ENCODE results near the gene CASP9. TPM values are rescaled to one million over a fixed set of nuclear protein-coding genes. Genes with fewer than 3 reads are reported as not detected.
A peak's percentile ranks its signal among the peaks of the same experiment; 100 is the strongest.

The CASP9 gene
- total RNA-seq, 1 experiment from 2014 or later = 8.0 TPM

GRCh38 chr1:15526021-15526489 is 2.0 kb upstream of the CASP9 start:
- POLR2A ChIA-PET (ENCODE audit: unreplicated experiment) = no interaction called here
- Histone ChIP-seq H3K4me2 (ENCODE audit: low read length) (peak overlapping the region; percentile 96), H3K9me2 (replicated peaks; ENCODE audit: low read length) (no peaks in the 10 kb centered on the region), H2AFZ (ENCODE audit: low read length) (peak overlapping the region; percentile 90), H3K4me3 (ENCODE audit: low read length) (peak overlapping the region; percentile 92), H3K4me1 (ENCODE audit: insufficient read depth, low read length) (peaks cover 25% of the 10 kb centered on the region), H4K20me1 (ENCODE audit: low read length) (no peaks in the 10 kb centered on the region), H3K27ac (ENCODE audit: low read length) (peak overlapping the region; percentile 30), H3K9me3 (ENCODE audit: low read length) (no peaks in the 10 kb centered on the region), H3F3A (ENCODE audit: low read length, unreplicated experiment) (no peaks in the 10 kb centered on the region), H3K27me3 (ENCODE audit: low read length) (no peaks in the 10 kb centered on the region), H3K79me2 (ENCODE audit: low read length) (peaks cover 39% of the 10 kb centered on the region), H3K9ac (ENCODE audit: low read length) (peak overlapping the region; percentile 56; the same call in 1 of the 2 replicates), H3K36me3 (ENCODE audit: low read depth, low read length) (no peaks in the 10 kb centered on the region)
- no peak for DNase-seq
- no TSS peak for BruUV-seq (replicated peaks)
- intact Hi-C loops (cut with micrococcal nuclease) = loop anchor here (2.0 kb wide), 1 partner anchor 93 kb away; no protein-coding TSS in a partner anchor
- CTCF ChIA-PET = no interaction called here
- no peak for TF ChIP-seq CTCF (conservative IDR thresholded peaks at IDR 0.05; ENCODE audit: low read depth, low read length)
- no peak for TF ChIP-seq EZH2phosphoT487 (IDR thresholded peaks at IDR 0.05; ENCODE audit: borderline replicate concordance, low read length)
- TF ChIP-seq EZH2 (IDR thresholded peaks at IDR 0.05; ENCODE audit: low read length, unreplicated experiment) = no peak
- no peak for ATAC-seq

GRCh38 chr1:15525050-15526020 is 1.3 kb upstream of the CASP9 start:
- no peaks in the 10 kb centered on the region for H4K20me1 ChIP-seq (ENCODE audit: low read length)
- no peaks in the 10 kb centered on the region for H3K27me3 ChIP-seq (ENCODE audit: low read length)
- peak overlapping the region; percentile 56 for H3K9ac ChIP-seq (ENCODE audit: low read length)
- ATAC-seq (peak; percentile 56), DNase-seq (peak; percentile 97)
- ChIA-PET CTCF (no interaction called here), POLR2A (ENCODE audit: unreplicated experiment) (no interaction called here)
- peak overlapping the region; percentile 90 for H2AFZ ChIP-seq (ENCODE audit: low read length)
- no peaks in the 10 kb centered on the region for H3F3A ChIP-seq (ENCODE audit: low read length, unreplicated experiment)
- H3K4me1 ChIP-seq (ENCODE audit: insufficient read depth, low read length) = peaks cover 25% of the 10 kb centered on the region
- no peaks in the 10 kb centered on the region for H3K36me3 ChIP-seq (ENCODE audit: low read depth, low read length)
- peaks cover 39% of the 10 kb centered on the region for H3K79me2 ChIP-seq (ENCODE audit: low read length)
- peak overlapping the region; percentile 30 for H3K27ac ChIP-seq (ENCODE audit: low read length)
- TF ChIP-seq EZH2 (IDR thresholded peaks at IDR 0.05; ENCODE audit: low read length, unreplicated experiment) = no peak
- TF ChIP-seq EZH2phosphoT487 (IDR thresholded peaks at IDR 0.05; ENCODE audit: borderline replicate concordance, low read length) = no peak
- no peak for TF ChIP-seq CTCF (conservative IDR thresholded peaks at IDR 0.05; ENCODE audit: low read depth, low read length)
- peak overlapping the region; percentile 96 for H3K4me2 ChIP-seq (ENCODE audit: low read length)
- H3K9me2 ChIP-seq (replicated peaks; ENCODE audit: low read length) = no peaks in the 10 kb centered on the region
- H3K4me3 ChIP-seq (ENCODE audit: low read length) = peak overlapping the region; percentile 92
- intact Hi-C loops (cut with micrococcal nuclease) = loop anchor here (2.0 kb wide), 1 partner anchor 93 kb away; no protein-coding TSS in a partner anchor
- no TSS peak for BruUV-seq (replicated peaks)
- no peaks in the 10 kb centered on the region for H3K9me3 ChIP-seq (ENCODE audit: low read length)
